ENCODE data around the gene AVL9.
"Not testable (repeated sequence)": the region's sequence is repeated elsewhere in the genome, so short reads cannot be mapped to it uniquely, and the experiment has no call there.

AVL9 gene

GRCh38 chr7:32496052-32496813 lies 944 bp downstream of the AVL9 start:
- DNase-seq = no peak

- not testable (repeated sequence) for DNase-seq
Measured at GRCh38 chr7:32499755-32500154, 4.5 kb downstream of the AVL9 start.

- DNase-seq = not testable (repeated sequence)
Measured at GRCh38 chr7:32500216-32500615, 4.9 kb downstream of the AVL9 start.

- DNase-seq = peak; percentile 57
Measured at GRCh38 chr7:32500922-32501341, 5.6 kb downstream of the AVL9 start.

- DNase-seq = no peak
Measured at GRCh38 chr7:32501522-32501921, 6.2 kb downstream of the AVL9 start.

GRCh38 chr7:32502728-32503127 lies 7.4 kb downstream of the AVL9 start:
- DNase-seq = no peak

- no peak for DNase-seq
Measured at GRCh38 chr7:32506266-32507054, 11.2 kb downstream of the AVL9 start.

- no peak for DNase-seq
Measured at GRCh38 chr7:32507414-32507813, 12.1 kb downstream of the AVL9 start.

GRCh38 chr7:32511791-32512190 lies 16.5 kb downstream of the AVL9 start:
- DNase-seq = no peak

GRCh38 chr7:32513210-32513609 lies 17.9 kb downstream of the AVL9 start:
- DNase-seq = no peak

- no peak for DNase-seq
Measured at GRCh38 chr7:32515890-32516550, 20.7 kb downstream of the AVL9 start.

- no peak for DNase-seq
Measured at GRCh38 chr7:32516551-32517100, 21.3 kb downstream of the AVL9 start.

- DNase-seq = no peak
Measured at GRCh38 chr7:32518534-32519140, 23.3 kb downstream of the AVL9 start.

GRCh38 chr7:32519763-32520162 lies 24.5 kb downstream of the AVL9 start:
- DNase-seq = no peak

- no peak for DNase-seq
Measured at GRCh38 chr7:32522746-32523530, 27.6 kb downstream of the AVL9 start.

- no peak for DNase-seq
Measured at GRCh38 chr7:32524631-32525030, 29.3 kb downstream of the AVL9 start.

GRCh38 chr7:32525839-32526238 lies 30.6 kb downstream of the AVL9 start:
- DNase-seq = no peak

GRCh38 chr7:32531402-32531801 lies 36.1 kb downstream of the AVL9 start:
- no peak for DNase-seq

GRCh38 chr7:32532086-32532485 lies 36.8 kb downstream of the AVL9 start:
- DNase-seq = no peak

- DNase-seq = no peak
Measured at GRCh38 chr7:32532716-32533115, 37.4 kb downstream of the AVL9 start.

- peak; percentile 58 for DNase-seq
Measured at GRCh38 chr7:32533276-32534029, 38.2 kb downstream of the AVL9 start.
